ENCODE data around the gene MOSPD2. TPM values are rescaled to one million over a fixed set of nuclear protein-coding genes. Genes with fewer than 3 reads are reported as not detected.
A peak's percentile ranks its signal among the peaks of the same experiment; 100 is the strongest.

The MOSPD2 gene
- total and polyA plus RNA-seq, 2 of the 4 experiments (the other 2 are of a cell fraction) = 14.1 to 22.2 TPM

GRCh38 chrX:14913241-14913640 lies 40.0 kb downstream of the MOSPD2 start:
- CTCF ChIA-PET = interaction anchor here (1.4 kb wide), 1 partner anchor 14 kb away, joined by 5 read pairs; no protein-coding TSS in a partner anchor
- Histone ChIP-seq H3K4me2 (ENCODE audit: low read depth, low read length) (no peak overlapping the region), H3K4ac (ENCODE audit: low read depth, low read length) (no peak overlapping the region), H3K14ac (replicated peaks; ENCODE audit: low read depth, low read length) (no peak overlapping the region), H3K4me3 (ENCODE audit: insufficient read depth, low read depth, low read length) (no peak overlapping the region), H2AK5ac (ENCODE audit: low read depth, low read length) (peak overlapping the region; percentile 25), H2BK120ac (ENCODE audit: low read depth, low read length) (no peak overlapping the region), H2BK15ac (ENCODE audit: low read depth, low read length) (0 out of 3 replicates have a peak overlapping the region, but pooled peaks have one; percentile 22), H4K8ac (ENCODE audit: low read depth in 2 of 2, low read length in 2 of 2) (no peak overlapping the region), H4K5ac (ENCODE audit: low read depth, low read length) (no peak overlapping the region), H2AFZ (replicated peaks; ENCODE audit: low read length, poor library complexity) (no peak overlapping the region), H3K36me3 (ENCODE audit: control insufficient read depth, insufficient read depth, low read length) (peaks cover 9% of the 10 kb centered on the region), H4K20me1 (ENCODE audit: insufficient read depth, low read length) (no peaks in the 10 kb centered on the region), H3K27me3 (ENCODE audit: control insufficient read depth, insufficient read depth, low read length) (no peaks in the 10 kb centered on the region), H4K91ac (ENCODE audit: insufficient read depth, low read depth, low read length) (no peak overlapping the region), H3K9me3 (ENCODE audit: control insufficient read depth, insufficient read depth, low read length) (no peaks in the 10 kb centered on the region), H3K9me1 (ENCODE audit: insufficient read depth, low read length) (no peaks in the 10 kb centered on the region), H3K23ac (ENCODE audit: low read depth, low read length) (no peak overlapping the region), H3K79me1 (ENCODE audit: low read depth in 1 of 2, low read length in 2 of 2) (peaks cover 5 to 7% of the 10 kb centered on the region in 2 experiments; a peak in 2 of 4 replicates), H3K4me1 (ENCODE audit: control insufficient read depth, insufficient read depth, low read length) (peaks cover 5% of the 10 kb centered on the region), H3K56ac (ENCODE audit: extremely low read depth, insufficient read depth, low read length) (no peak overlapping the region), H2BK20ac (ENCODE audit: low read depth, low read length) (no peak overlapping the region), H2AK9ac (replicated peaks; ENCODE audit: low read depth, low read length, poor library complexity) (no peak overlapping the region), H3K18ac (ENCODE audit: low read depth, low read length) (no peak overlapping the region), H3K9ac (ENCODE audit: low read depth, low read length) (no peak overlapping the region), H3K27ac (ENCODE audit: insufficient read depth, low read length) (no peak overlapping the region), H2BK5ac (ENCODE audit: low read depth, low read length, poor library complexity, severe bottlenecking) (peak overlapping the region; percentile 38)
- POLR2A ChIA-PET (ENCODE audit: unreplicated experiment) = no interaction called here
- intact Hi-C loops (cut with micrococcal nuclease) (no loop called here), dilution Hi-C loops (cut with HindIII; ENCODE audit: low sequenced_read_pairs, unreplicated experiment) (no loop called here), in situ Hi-C loops (cut with MboI; ENCODE audit: low sequenced_read_pairs) (no loop called here)
- no CpG with 5 or more reads among the region's 2 CpGs for WGBS, 2 experiments (ENCODE audit: extremely low coverage in 2 of 2, insufficient read length in 1 of 2)
- DNase-seq (peak; percentile 22), ATAC-seq (ENCODE audit: low read depth) (no peak)
- BruUV-seq (replicated peaks) = no TSS peak
- TF ChIP-seq MAZ (IDR thresholded peaks at IDR 0.05; ENCODE audit: borderline replicate concordance, low read depth, low read length) (no peak), NFE2L2 (IDR thresholded peaks at IDR 0.05; ENCODE audit: low read depth, low read length) (no peak)
